HG03097 (cell line): Measurements from ENCODE around the gene FGGY.
"Not testable (repeated sequence)": the region's sequence is repeated elsewhere in the genome, so short reads cannot be mapped to it uniquely, and the experiment has no call there.

ENCODE experiments used
- ATAC-seq: cut with Tn5 transposase; IDR thresholded peaks from one replicate; pipeline ENCODE4 v1.9.1; 2021; ENCODE audit not compliant: unreplicated experiment, low FRiP score

The FGGY gene

GRCh38 chr1:59560807-59561450, 264.0 kb downstream of the FGGY start:
- ATAC-seq: peak; percentile 76

- ATAC-seq: no peak
Measured at GRCh38 chr1:59561796-59562195, 264.9 kb downstream of the FGGY start.

- no peak for ATAC-seq
Measured at GRCh38 chr1:59564192-59564891, 267.4 kb downstream of the FGGY start.

- no peak for ATAC-seq
Measured at GRCh38 chr1:59565611-59566410, 268.9 kb downstream of the FGGY start.

- ATAC-seq: no peak
Measured at GRCh38 chr1:59568158-59568935, 271.5 kb downstream of the FGGY start.

- no peak for ATAC-seq
Measured at GRCh38 chr1:59569198-59569597, 272.3 kb downstream of the FGGY start.

GRCh38 chr1:59570524-59570923, 273.6 kb downstream of the FGGY start:
- ATAC-seq: no peak

- ATAC-seq: no peak
Measured at GRCh38 chr1:59574085-59574484, 277.2 kb downstream of the FGGY start.

GRCh38 chr1:59577774-59578173, 280.9 kb downstream of the FGGY start:
- peak; percentile 87 for ATAC-seq

GRCh38 chr1:59579222-59579621, 282.3 kb downstream of the FGGY start:
- ATAC-seq: no peak

GRCh38 chr1:59580257-59580656, 283.4 kb downstream of the FGGY start:
- ATAC-seq: no peak

- ATAC-seq: not testable (repeated sequence)
Measured at GRCh38 chr1:59592410-59592809, 295.5 kb downstream of the FGGY start.

- no peak for ATAC-seq
Measured at GRCh38 chr1:59592924-59593323, 296.0 kb downstream of the FGGY start.

- ATAC-seq: no peak
Measured at GRCh38 chr1:59593798-59594790, 297.2 kb downstream of the FGGY start.

GRCh38 chr1:59595774-59596173, 298.9 kb downstream of the FGGY start:
- no peak for ATAC-seq

GRCh38 chr1:59596432-59596831, 299.5 kb downstream of the FGGY start:
- ATAC-seq: no peak

GRCh38 chr1:59596956-59597355, 300.1 kb downstream of the FGGY start:
- ATAC-seq: no peak

- no peak for ATAC-seq
Measured at GRCh38 chr1:59597420-59598119, 300.7 kb downstream of the FGGY start.

- no peak for ATAC-seq
Measured at GRCh38 chr1:59598120-59598440, 301.2 kb downstream of the FGGY start.
